Measurements from ENCODE around the gene KIN. TPM values are rescaled to one million over a fixed set of nuclear protein-coding genes. Genes with fewer than 3 reads are reported as not detected.
A peak's percentile ranks its signal among the peaks of the same experiment; 100 is the strongest.

KIN gene
- total RNA-seq, 1 experiment from 2014 or later = 23.4 TPM

GRCh38 chr10:7829289-7829834 is 41.6 kb upstream of the KIN start:
- no CpG with 5 or more reads among the region's 10 CpGs for WGBS (ENCODE audit: extremely low coverage, insufficient read length, low lambda C conversion rate)
- no peak overlapping the region for H3K27ac ChIP-seq (ENCODE audit: insufficient read length, low read depth, low read length)
- no peak overlapping the region for H3K23ac ChIP-seq (ENCODE audit: insufficient read length, low read depth, low read length)
- Mint-ChIP-seq H3K36me3 (ENCODE audit: insufficient read depth in 1 of 3, low read depth in 3 of 3) (peaks cover 3 to 25% (median 20%) of the 10 kb centered on the region in 3 experiments; a peak in 6 of 7 replicates), H3K4me1 (peaks cover 8% of the 10 kb centered on the region in 2 experiments), H3K27ac (0 out of 7 replicates have a peak overlapping the region, but pooled peaks of 1 of the 3 experiments have one; percentile 12), H3K9me3 (no peaks in the 10 kb centered on the region), H3K4me3 (no peak overlapping the region), H3K27me3 (ENCODE audit: low read depth) (no peaks in the 10 kb centered on the region)
- H2BK20ac ChIP-seq (ENCODE audit: low read depth, low read length, poor library complexity, severe bottlenecking) = no peak overlapping the region
- H3T11ph ChIP-seq (ENCODE audit: low read length) = no peak overlapping the region
- H2BK120ac ChIP-seq (ENCODE audit: low read depth, low read length, poor library complexity, severe bottlenecking) = no peak overlapping the region
- H2AFZ ChIP-seq (ENCODE audit: low read length) = no peak overlapping the region
- H4K91ac ChIP-seq (ENCODE audit: insufficient read length, low read depth, low read length) = no peak overlapping the region
- no peak overlapping the region for H3K14ac ChIP-seq (ENCODE audit: insufficient read depth, low read length)
- H2BK15ac ChIP-seq (ENCODE audit: low read depth, low read length) = no peak overlapping the region
- H4K20me1 ChIP-seq (ENCODE audit: control insufficient read depth, insufficient read depth, insufficient read length) = no peaks in the 10 kb centered on the region
- H3K79me1 ChIP-seq (ENCODE audit: insufficient read depth, low read depth, low read length, poor library complexity, severe bottlenecking) = no peaks in the 10 kb centered on the region
- no peak overlapping the region for H2BK5ac ChIP-seq (ENCODE audit: insufficient read length, low read length)
- no peak overlapping the region for H4K5ac ChIP-seq (ENCODE audit: insufficient read length, low read depth, low read length)
- no peak overlapping the region for H2AK5ac ChIP-seq (ENCODE audit: insufficient read length, low read length)
- no peak overlapping the region for H3K56ac ChIP-seq (ENCODE audit: insufficient read length, low read depth, low read length)
- H2BK12ac ChIP-seq (ENCODE audit: insufficient read length, low read depth, low read length) = no peak overlapping the region
- no peak overlapping the region for H4K8ac ChIP-seq (replicated peaks; ENCODE audit: insufficient read length, low read depth, low read length)
- no peaks in the 10 kb centered on the region; the same call in 1 of the 2 replicates for H3K79me2 ChIP-seq (ENCODE audit: insufficient read depth, low read length)
- H3K9me3 ChIP-seq (ENCODE audit: control insufficient read depth, low read depth, low read length) = no peaks in the 10 kb centered on the region
- peaks cover 2% of the 10 kb centered on the region; the same call in 1 of the 2 replicates for H3K4me1 ChIP-seq (ENCODE audit: insufficient read depth, low read length)
- no peaks in the 10 kb centered on the region for H3K23me2 ChIP-seq (ENCODE audit: insufficient read length, low read depth, low read length, poor library complexity, severe bottlenecking)
- TF ChIP-seq CTCF (conservative IDR thresholded peaks at IDR 0.05) = no peak
- no peaks in the 10 kb centered on the region for H3K27me3 ChIP-seq (ENCODE audit: insufficient read depth, low read length)
- DNase-seq = no peak
- H3K9ac ChIP-seq (ENCODE audit: extremely low read depth, insufficient read length, low read length) = no peak overlapping the region
- H3K18ac ChIP-seq (ENCODE audit: insufficient read length, low read depth, low read length) = no peak overlapping the region
- H3K4ac ChIP-seq (ENCODE audit: low read depth, low read length) = no peak overlapping the region
- no peak overlapping the region for H3K4me2 ChIP-seq (ENCODE audit: insufficient read depth, insufficient read length, low read length)
